GM19099 (cell line): ENCODE data around the gene ABCF3.

ENCODE experiments used
- POLR2A ChIP-seq: IDR thresholded peaks from 3 replicates; pipeline ENCODE4 v1.6.1; 2011; ENCODE audit warnings: low read depth; ENCODE audit not compliant: insufficient read length; ENCODE audit errors: extremely low read depth

ABCF3 gene

DNA sequence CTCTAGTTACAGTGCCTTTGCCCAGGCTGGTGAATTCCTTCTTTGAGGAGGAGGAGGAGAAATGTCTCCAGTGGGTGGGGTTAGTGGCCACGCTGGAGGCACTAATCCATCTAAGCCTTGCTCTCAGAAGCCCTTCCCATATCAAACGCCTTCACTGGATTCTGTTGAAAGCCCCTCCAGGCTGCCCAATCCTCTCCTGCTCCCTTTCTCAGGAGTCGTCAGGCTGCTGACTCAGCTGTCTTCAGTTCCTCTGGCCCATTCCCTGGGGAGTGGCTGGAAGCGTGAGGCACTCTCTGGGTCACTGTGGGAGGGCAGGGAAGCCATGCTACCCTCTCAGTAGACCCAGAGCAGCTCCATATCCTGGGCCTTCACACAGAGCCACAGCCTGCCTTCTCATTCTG is 8.7 kb upstream of the ABCF3 start:
- TF ChIP-seq POLR2A, result no peak

DNA sequence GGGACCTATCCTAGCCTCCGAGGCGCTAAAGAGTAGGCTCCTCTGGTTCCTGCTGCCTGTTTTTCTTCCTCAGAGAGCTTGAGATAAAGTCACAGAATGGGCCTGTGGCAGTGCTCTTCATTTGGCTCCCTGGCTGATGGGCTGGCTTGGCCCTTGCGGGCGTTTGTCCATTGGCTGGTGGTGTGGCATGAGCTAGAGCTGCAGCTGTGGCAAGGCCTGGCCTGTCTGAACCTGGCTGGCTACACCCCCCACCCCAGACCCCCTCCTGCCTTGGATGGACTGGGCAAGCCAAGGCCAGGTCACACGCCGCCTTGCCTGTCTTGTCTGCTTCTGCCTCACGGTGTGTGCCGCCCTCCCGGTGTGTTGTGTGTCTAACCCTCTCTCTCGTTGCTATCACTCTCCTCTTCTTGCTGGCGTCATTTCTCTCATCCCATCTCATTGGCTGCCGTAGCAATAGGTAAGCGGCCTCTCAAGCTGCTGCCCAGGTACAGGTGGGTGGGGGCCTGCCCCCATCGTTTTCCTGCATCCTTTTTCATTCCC is 8.2 kb upstream of the ABCF3 start:
- no peak for TF ChIP-seq POLR2A

DNA sequence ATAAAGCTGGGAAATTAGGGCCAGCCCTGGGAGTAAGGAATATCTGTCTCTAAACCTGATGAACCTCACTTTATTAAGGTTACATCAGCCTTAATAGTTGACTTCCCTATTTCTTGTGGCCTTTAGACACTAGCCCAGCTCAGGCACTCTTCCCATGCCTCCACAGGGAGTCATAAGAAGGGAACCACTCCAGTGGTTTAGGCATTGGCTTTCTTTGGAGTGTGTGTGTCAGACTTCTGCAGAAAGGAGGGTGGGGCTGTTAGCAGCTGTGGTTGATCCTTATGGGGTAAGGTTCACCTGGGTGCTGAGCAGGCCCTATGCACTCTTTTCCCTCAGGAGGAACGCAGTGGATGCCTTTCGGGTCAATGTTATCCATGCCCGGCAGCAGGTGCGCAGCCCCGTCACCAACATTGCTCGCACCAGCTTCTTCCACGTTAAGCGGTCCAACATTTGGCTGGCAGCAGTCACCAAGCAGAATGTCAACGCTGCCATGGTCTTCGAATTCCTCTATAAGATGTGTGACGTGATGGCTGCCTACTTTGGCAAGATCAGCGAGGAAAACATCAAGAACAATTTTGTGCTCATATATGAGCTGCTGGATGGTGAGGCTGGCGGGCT is 7.4 kb upstream of the ABCF3 start:
- no peak for TF ChIP-seq POLR2A

DNA sequence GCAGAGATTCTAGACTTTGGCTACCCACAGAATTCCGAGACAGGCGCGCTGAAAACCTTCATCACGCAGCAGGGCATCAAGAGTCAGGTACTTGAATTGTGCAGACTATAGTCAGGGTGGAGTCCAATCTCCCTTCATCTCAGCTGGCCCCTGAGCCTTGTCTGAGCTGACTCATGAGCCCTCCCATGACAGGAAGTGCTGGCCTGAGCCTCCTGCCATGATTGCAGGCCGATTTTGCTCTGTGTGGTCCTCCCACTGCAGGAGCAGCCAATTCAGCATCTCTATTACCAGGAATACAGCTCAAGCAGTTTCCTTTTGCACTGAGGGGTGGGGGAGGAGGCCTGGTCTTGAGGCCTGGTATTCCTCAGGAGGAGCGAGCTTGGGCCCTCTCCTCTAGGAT is 5.8 kb upstream of the ABCF3 start:
- TF ChIP-seq POLR2A, result no peak

DNA sequence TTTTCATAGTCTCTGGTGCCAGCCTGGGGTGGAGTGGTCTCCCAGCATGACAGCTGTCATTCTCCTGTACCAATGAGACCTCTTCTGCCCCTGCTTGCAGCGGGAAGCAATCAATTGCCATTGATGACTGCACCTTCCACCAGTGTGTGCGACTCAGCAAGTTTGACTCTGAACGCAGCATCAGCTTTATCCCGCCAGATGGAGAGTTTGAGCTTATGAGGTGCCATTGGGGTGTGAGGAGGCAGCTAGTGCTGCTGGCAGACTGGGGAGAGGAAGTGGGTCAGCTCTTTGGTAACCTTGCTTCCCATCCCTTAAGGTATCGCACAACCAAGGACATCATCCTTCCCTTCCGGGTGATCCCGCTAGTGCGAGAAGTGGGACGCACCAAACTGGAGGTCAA is 4.4 kb upstream of the ABCF3 start:
- TF ChIP-seq POLR2A, result no peak

DNA sequence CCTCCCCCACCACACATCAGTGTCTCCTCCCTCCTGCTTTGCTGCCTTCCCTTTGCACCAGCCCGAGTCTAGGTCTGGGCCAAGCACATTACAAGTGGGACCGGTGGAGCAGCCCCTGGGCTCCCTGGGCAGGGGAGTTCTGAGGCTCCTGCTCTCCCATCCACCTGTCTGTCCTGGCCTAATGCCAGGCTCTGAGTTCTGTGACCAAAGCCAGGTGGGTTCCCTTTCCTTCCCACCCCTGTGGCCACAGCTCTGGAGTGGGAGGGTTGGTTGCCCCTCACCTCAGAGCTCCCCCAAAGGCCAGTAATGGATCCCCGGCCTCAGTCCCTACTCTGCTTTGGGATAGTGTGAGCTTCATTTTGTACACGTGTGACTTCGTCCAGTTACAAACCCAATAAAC is 2.3 kb upstream of the ABCF3 start:
- no peak for TF ChIP-seq POLR2A

DNA sequence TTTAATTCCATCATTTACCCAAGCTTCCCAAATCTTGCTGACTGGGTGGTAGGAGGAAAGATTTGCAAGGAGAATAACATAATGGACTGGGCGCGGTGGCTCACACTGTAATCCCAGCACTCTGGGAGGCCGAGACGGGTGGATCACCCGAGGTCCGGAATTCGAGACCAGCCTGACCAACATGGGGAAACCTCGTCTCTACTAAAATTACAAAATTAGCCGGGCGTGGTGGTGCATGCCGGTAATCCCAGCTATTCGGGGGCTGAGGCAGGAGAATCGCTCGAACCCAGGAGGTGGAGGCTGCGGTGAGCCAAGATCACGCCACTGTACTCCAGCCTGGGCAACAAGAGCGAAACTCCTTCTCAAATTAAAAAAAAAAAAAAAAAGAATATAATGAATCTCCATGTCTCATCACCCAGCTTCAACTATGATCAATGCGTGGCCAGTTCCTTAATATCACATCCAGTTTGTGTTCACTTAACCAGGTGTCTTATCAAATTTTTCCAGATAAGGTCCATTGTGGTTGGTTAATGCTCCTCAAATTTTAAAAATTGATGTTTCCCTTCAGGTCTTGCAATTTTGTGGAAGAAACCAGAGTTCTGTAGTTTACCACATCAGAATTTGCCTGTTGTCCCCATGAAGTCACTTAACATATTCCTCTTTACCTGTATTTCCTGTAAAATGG is 1.3 kb upstream of the ABCF3 start:
- no peak for TF ChIP-seq POLR2A

DNA sequence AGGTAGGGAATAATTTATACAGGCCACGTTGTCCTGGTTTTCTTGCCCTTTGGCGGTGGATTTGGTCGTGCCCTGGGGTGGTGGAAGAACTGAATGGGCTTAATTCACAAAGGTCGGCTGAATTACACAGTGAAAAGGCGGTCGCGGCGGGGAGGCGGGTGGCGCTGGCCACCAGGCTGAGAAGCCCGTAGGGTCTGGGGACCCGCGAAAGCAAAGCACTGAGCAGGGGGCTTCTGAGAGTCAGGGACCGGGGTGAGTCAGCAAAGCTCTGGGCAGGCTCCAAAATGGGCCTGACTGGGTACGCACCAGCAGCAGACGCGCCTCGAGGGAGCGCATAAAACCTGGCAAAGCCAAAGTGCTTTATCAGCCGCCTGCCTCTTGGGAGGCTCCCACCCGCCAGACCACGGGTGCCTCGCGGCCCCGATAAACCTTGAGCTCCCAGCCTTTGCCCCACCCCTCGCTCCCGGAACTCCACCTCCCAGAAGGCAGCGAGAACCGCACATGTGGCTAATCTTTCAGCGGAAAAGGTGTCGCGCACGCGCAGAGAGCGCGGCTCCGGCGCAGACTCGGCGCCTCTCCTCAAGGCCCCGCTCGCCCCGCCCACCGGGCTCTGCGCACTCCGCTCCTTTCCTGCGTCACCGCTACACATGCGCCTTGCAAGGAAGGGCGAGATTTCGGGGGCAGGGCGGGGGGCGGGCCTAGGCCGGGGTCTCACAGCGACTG is 377 bp upstream of the ABCF3 start:
- TF ChIP-seq POLR2A, result peak; percentile 67

DNA sequence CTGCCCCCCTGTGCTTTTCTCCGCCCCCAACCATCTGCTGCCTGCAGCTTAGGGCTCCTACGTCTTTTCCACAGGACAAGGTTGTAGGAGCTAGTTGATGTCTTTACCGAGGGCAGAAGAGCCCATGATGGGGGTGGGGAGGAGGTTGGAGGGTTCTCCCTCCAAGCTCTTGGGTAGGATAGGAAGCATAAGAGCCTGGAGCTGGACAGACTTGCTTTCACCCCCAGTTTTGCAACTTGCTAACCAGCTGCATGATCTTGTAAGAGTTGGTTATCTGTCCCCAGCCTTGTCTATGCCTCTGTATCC is 856 bp downstream of the ABCF3 start:
- TF ChIP-seq POLR2A, result no peak

DNA sequence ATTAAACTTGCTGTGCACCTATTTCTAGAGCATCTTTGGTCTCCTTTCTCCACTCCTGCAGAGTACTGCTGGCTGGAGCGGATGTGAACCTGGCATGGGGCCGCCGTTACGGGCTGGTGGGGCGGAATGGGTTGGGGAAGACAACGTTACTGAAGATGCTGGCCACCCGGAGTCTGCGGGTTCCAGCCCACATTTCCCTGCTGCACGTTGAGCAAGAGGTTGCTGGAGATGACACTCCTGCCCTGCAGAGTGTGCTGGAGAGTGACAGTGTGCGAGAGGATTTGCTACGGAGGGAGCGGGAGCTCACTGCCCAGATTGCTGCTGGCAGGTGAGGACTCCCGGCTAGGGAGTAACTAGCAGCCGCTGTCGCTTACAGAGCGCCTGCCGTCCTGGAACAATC is 2.1 kb downstream of the ABCF3 start:
- TF ChIP-seq POLR2A, result no peak

DNA sequence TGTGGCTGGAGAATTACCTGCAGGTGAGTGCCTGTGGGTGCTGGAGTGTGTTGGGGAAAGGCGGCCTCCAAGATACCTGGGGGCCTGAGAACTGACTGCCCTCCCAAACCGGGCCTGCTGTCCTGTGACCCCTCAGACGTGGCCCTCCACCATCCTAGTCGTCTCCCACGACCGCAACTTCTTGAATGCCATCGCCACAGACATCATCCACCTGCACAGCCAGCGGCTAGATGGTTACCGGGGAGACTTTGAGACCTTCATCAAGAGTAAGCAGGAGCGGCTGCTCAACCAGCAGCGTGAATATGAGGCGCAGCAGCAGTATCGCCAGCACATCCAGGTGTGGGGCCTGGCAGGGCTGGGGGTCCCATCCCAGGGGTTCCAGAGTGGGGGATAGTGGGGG is 3.4 kb downstream of the ABCF3 start:
- TF ChIP-seq POLR2A, result no peak

DNA sequence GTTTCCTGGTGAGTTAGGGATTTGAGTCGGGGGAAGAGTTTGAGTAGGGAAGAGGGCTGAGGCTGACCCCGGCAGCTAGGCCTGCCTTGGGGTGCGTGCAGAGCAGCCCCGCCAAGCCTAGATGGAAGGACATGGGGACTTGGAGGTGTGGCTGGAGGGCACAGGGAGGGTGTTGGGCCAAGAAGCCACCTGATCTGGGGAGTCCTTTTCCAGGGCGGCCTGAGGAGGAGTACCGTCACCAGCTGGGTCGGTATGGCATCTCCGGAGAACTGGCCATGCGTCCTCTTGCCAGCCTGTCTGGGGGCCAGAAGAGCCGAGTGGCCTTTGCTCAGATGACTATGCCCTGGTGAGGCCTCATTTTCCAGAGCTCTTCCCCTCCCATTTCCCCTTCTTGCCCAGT is 6.9 kb downstream of the ABCF3 start:
- TF ChIP-seq POLR2A, result no peak

DNA sequence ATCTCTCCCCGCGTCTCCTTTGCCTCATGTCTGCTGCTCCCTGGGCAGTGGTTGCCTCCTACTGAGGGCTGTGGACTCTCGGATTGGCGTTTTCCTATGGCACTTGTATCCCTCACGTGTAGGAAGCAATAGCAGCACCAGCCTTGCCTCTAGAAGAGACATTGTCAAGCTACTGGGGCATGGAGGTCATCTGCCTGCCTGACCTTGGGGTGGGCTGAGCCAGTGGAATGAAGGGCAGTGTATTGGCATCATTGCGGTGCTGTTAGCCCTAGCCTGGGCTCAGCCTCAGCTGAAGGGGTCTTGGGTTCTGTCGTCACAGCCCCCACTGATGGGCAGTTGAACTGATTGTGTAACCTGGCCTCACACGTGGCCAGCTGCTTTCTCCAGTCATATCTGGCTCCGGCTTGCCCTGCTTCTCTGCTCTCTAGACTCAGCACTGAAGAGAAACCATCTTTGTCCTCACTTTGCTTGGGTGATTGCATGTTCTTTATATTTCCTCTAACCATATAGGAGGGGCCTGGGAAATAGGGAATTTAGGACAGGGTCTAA is 8.1 kb downstream of the ABCF3 start:
- no peak for TF ChIP-seq POLR2A

DNA sequence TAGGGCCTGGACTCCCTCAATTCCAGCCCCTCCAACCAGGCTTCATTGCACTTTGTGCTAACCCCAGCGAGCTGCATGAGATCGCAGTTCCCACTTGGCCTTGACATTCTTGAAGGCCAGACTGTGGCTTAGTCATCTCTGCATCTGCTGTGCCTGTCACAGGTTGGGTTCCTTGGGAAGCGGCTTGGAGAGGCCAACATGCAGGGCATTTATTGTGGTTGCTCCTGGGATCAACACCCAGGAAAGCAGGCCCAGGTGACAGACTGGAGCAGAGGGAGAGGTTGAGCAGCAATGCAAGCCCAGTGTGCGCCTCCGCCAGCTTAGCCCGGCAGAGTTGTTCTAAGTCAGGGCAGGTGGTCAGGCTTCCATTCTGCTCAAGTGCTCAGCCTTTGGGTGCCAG is 10.5 kb downstream of the ABCF3 start:
- TF ChIP-seq POLR2A, result no peak

DNA sequence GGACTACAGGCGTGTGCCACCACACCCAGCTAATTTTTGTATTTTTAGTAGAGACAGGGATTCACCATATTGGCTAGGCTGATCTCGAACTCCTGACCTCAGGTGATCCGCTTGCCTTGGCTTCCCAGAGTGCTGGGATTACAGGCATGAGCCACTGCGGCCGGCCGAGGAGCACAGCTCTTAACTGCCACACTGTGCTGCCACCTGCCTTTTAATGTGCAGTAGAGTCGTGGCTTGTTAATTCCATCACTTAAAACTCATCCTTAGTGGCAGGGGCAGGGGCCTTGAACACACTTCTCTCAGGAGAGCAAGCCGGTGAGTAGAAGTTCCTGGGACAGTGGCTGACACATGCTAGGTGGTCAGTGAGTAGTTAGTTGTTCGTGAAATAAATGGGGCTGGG is 12.5 kb downstream of the ABCF3 start:
- no peak for TF ChIP-seq POLR2A

DNA sequence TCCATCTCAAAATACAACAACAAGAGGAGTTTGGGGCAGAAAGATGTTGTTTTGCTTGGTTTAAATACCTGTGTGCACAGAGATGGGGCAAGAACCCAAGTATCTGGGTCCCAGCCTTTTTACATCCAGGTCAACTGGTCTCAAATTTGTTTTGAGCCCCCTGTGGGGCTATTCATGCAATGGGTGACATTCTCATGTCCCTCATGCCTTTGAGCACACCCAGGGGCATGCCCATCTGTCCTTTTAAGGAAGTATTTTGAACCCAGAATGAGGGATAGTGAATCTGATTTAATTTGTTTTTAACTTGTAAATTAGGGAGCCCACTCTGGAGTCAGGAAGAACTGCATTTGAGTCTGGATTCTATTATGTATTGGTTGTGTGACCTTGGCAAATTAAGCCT is 14.8 kb downstream of the ABCF3 start:
- TF ChIP-seq POLR2A, result no peak
